GM12873 (cell line): ENCODE measurements around the gene GLUD2.
"Not testable (repeated sequence)": the region's sequence is repeated elsewhere in the genome, so short reads cannot be mapped to it uniquely, and the experiment has no call there.

Experiments
- CTCF ChIP-seq: IDR thresholded peaks from 2 replicates; pipeline ENCODE4 v1.5.1; 2012; ENCODE audit warnings: low read depth, mild to moderate bottlenecking, moderate library complexity, low read length, control low read depth; ENCODE audit not compliant: insufficient read depth; ENCODE audit errors: missing control alignments

Gene GLUD2

DNA sequence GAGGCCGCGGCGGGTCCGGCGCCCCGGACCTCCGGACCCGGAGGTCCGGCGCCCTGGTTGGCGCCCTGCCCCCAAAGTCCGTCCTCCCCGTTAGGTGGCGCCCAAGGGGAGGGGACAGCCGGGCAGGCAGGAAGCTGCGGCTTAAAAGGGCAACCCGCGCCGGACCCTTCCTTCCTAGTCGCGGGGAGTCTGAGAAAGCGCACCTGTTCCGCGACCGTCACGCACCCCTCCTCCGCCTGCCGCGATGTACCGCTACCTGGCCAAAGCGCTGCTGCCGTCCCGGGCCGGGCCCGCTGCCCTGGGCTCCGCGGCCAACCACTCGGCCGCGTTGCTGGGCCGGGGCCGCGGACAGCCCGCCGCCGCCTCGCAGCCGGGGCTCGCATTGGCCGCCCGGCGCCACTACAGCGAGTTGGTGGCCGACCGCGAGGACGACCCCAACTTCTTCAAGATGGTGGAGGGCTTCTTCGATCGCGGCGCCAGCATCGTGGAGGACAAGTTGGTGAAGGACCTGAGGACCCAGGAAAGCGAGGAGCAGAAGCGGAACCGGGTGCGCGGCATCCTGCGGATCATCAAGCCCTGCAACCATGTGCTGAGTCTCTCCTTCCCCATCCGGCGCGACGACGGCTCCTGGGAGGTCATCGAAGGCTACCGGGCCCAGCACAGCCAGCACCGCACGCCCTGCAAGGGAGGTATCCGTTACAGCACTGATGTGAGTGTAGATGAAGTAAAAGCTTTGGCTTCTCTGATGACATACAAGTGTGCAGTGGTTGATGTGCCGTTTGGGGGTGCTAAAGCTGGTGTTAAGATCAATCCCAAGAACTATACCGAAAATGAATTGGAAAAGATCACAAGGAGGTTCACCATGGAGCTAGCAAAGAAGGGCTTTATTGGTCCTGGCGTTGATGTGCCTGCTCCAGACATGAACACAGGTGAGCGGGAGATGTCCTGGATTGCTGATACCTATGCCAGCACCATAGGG is at the start of gene GLUD2:
TSS of gene GLUD2 (plus strand) at position 170 of the 979 bp plus-strand sequence. CDS start at position 245, 75 bp downstream.
- not testable (repeated sequence) for TF ChIP-seq CTCF

- no peak for TF ChIP-seq CTCF
Observed at GRCh38 chrX:120999413-120999812, 48.0 kb upstream of the GLUD2 start.

DNA sequence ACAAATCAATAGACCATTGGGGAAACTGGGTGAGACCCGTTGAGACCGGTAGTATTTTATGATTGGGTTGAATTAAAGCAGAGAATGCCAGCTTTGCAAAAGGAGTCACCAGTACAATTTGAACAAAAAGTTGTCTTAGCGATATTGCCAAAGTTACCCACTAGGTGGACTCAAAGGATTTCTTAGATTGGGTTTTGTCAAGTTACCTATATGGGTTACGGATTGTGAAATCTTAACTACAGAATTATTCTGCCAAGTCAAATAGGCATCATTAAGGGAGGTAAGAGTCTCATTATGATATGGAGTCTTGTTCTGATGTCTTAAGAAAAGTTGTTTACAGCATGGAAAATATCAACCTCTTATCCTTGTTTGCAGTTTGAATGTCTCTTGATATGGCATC is 46.8 kb upstream of the GLUD2 start:
- peak; percentile 36 for TF ChIP-seq CTCF

- no peak for TF ChIP-seq CTCF
Observed at GRCh38 chrX:121008920-121009319, 38.5 kb upstream of the GLUD2 start.

DNA sequence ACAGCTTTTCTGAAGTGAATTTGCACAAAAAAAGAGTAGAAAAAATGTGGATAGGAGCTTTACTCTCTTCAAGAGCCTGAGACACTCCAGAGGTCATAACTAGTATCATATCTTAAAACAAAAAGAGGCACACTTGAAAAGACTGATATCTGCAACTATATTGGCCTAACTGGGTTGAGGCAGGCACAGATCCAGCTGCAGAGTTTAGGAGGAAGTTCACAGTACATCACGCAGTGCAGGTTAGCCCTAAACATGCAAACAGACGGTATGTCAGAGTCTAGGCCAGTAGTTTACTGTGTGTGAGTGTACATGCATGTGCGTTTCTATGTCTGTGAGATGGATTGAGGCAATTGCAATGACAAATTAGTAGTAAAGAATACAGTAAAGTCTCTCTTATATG is 37.6 kb upstream of the GLUD2 start:
- TF ChIP-seq CTCF: no peak

DNA sequence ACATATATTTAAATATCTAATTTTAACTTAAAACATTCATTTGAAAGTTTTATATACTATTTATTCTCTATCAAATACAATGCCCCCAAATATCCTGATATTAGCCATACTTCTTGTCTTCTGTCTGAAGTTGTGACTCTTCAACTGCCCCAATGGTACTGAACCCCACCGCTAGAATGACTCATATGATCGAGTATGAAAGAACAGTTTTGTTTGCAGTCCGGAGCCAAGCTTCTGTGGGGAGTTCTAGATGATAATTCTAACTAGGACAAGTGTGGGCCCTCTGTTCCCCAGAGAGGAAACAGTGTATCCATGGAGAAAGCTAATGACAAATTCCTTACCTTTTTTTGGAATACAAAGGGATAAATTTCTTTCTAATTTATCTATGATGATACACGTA is 37.2 kb upstream of the GLUD2 start:
- TF ChIP-seq CTCF: no peak

GRCh38 chrX:121011254-121011653 is 36.2 kb upstream of the GLUD2 start:
- no peak for TF ChIP-seq CTCF
